GM19238 (cell line): ENCODE data around the gene ANLN.
"Not testable (repeated sequence)": the region's sequence is repeated elsewhere in the genome, so short reads cannot be mapped to it uniquely, and the experiment has no call there.

Experiments used
- DNase-seq: peaks from one replicate; pipeline ENCODE4 v3.0.0; 2011; ENCODE audit warnings: low spot score; ENCODE audit not compliant: insufficient read length

ANLN gene

DNA sequence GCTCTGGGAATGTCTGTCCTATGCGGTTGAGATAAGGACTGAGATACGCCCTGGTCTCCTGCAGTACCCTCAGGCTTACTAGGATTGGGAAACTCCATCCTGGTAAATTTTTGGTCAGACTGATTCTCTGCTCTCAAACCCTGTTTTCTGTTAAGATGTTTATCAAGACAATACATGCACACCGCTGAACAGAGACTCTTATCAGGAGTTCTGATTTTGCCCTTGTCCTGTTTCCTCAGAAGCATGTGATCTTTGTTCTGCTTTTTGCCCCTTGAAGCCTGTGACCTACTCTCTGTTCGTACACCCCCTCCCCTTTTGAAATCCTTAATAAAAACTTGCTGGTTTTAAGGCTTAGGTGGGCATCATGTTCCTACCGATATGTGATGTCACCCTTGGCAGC, 76.3 kb downstream of the ANLN start:
- DNase-seq = not testable (repeated sequence)

DNA sequence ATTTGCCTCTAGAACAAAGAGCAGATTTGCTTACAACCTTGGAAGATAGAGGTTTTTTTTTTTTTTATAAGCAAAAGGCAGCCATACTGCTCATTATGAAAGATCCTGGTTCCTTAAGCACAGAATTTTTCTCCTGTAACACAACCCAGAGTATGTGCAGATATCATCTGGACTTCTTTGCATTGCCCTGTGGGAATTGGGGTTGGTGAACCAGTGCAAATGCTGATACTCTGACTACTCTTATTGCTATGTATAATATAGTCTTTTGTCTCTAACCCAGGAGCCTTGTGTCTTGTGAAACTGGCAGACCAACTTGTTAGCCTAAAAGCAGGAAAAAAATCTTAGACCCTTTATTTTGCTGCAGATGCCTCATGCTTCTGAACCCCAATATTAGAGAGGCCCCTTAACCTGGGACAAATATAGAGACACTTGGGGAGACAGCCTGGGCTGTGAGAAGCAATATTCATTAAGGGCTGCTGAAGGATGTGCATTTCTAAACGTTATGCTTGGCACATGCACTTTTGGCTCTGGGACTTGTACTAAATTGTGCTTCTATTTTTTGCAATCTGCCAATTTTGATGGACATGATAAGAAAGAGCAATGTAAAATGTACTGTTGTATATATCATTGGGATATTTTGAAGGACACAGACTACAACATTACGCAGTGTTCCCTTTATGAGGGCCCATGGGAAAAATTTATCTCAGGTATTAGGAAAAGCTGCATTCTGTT, 78.9 kb downstream of the ANLN start:
- no peak for DNase-seq

DNA sequence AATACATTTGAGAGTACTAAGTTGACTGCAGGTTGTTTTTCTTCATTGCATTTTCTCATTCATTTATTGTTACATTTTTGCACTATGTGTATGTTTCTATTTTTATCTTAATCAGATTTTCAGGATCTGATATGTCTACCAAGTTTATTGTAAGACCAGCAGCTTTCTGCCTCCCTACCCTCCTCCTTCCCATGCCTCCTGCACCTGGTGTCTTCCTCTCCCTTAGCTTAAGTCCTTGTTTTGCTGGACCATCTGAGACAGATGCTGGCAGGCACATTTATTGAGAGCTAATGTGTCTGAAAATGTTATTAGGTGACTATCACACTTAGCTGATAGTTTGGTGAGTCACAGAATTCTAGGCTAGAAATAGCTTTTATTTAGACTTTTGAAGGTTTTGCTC, 79.6 kb downstream of the ANLN start:
- DNase-seq = no peak

DNA sequence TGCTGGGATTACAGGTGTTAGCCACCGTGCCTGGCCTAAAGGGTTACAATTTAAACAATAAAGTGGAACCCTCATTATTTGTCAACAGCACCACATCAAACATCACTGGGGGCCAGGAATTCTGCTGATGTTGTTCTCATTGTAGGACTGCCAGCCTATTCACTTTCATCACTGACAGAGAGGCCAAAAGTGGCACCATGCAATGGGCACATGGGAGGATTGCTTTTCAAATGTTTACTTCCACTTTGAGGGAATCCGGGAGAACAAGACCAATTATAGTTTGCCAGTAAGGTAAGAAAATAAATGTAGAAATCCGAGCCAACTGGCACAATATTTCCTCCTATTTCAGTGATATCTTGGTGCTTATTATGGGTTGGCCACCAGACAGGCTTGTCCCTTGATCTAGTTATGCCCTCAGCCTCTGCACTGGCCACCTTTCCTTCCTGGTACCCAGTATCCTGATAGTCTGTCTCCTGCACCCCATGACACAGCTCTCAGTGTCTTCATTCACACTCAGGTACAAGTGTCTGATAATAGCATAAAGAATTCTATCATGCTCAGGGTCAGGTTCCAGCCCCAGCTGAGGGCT, 82.6 kb downstream of the ANLN start:
- DNase-seq = no peak

DNA sequence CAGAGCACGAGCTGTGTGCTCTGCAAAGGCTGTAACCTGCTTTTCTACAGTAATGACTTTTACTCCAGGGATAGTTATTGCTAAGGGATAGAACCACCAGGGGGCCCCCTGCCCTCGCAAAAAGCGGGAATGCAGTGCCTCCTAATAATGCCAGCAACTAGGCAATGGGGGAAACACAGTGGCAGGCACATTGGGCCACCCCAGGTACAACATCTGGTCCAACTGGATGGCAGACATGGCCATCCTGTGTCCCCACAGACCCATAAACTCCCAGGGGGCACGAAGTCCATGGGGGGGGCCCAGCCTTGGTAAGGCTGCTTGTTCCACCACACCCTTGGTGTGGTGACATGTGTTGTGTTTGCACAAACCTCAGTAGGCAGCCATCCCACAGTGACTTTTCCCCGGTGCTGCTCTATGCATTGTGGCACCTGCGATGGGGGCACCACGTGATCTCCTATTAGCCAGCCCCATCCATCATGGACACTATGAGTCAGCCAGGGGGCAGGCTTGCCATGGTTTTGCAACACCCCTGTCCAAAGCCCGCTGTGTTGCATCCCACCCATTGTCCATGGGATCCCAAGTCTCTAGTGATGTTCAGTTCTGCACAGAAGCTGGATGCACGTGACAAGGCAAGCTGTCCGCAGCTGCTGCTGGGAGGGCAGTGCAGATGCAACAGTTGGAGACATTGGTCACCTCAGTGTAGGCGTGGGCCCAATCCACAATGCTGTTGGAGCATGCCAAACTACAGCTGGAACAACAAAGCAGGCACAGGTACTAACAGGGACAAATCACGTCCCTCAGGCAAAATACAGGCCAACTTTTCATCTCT, 84.0 kb downstream of the ANLN start:
- no peak for DNase-seq

DNA sequence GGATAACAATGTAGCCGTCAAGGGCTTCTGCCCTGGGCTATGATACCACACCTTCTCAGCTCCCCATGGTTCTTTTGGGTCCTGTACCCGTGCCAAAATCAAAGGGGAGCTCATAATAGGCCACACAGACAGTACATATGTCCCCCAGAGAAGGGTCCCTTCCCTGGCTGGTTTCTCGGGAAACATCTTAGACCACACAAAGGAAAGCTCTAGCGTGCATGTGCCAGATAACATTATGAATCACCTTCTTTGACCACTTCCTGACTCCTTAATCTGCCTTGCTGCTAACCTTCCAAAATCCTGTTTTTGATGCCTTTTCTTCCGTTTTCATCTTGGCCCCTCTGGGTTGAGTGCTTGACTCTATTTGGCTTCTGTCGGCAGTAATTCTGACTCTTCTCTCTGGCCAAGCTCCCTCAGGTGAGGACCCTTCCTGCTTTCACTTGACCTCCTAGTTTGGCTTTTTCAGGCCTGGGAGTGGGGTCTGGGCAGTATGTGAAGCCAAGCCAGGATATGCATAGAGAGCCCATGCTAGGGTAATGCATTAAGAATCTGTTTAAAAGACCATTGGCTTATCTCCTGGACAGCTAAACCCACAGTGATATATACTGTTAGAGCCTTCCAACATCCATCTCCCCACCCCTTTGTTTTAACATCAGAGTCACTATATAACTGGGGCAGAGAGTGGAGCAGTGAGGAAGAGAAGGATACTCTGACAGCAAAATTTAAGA, 84.8 kb downstream of the ANLN start:
- no peak for DNase-seq

DNA sequence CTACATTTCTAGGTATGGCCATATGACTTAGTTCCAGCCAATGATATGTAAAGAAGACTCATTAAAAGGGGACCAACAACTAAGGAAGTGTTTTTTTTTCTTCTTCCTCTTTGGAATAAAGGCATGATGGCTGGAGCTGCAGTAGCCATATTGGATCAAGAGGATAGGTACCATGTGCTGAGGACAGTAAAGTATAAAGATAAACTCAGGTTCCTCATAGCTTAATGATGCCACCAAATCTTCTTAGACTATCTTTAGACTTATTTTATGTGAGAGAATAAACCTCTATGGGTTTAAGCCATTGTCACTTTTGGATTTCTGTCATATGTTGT, 85.3 kb downstream of the ANLN start:
- no peak for DNase-seq

DNA sequence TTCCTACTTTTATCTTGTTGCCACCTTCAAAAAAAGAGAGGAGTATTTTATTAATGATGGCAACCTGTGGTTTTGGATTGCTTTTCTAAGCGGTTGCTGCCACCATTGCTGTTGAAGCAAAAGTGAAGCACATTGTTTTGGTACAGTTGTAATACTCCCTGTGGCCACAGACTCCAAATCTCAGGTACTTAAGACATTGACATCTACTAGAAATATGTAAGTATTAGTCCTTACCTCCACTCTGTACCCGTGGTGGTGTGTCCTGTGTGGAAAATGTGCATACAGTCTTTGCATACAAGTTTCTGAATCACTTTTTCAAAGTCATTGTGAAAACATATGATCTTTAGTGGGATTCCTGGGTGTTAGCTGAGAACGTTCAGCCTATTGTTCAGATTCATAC, 85.7 kb downstream of the ANLN start:
- no peak for DNase-seq

DNA sequence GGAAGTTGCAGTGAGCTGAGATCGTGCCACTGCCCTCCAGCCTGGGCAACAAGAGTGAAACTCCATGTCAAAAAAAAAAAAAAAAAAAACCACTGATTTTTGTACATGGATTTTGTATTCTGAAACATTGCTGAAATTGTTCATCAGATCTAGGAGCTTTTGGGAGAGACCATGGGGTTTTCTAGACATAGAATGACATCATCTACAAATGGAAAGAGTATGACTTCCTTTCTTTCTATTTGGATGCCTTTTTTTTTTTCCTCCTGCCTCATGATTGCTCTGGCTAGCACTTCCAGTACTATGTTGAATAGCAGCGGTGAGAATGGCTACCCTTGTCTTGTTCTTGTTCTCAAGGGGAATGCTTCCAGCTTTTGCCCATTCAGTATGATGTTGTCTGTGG, 89.1 kb downstream of the ANLN start:
- DNase-seq = no peak

DNA sequence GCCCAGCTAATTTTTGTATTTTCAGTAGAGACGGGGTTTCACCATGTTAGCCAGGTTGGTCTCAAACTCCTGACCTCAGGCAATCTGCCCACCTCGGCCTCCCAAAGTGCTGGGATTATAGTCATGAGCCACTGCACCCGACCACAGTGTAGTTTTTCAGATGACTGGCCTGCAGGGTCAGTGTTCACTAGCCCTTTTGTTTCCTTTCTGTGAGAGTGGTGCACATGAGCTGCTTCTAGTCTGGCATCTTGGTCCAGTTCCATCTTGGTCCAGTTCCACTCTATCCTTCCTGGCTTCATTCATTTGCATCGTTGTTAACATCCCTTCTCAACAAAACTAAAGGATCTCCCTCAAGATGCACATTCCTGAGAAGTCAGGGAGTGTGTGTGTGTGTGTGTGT, 94.2 kb downstream of the ANLN start:
- DNase-seq = not testable (repeated sequence)

DNA sequence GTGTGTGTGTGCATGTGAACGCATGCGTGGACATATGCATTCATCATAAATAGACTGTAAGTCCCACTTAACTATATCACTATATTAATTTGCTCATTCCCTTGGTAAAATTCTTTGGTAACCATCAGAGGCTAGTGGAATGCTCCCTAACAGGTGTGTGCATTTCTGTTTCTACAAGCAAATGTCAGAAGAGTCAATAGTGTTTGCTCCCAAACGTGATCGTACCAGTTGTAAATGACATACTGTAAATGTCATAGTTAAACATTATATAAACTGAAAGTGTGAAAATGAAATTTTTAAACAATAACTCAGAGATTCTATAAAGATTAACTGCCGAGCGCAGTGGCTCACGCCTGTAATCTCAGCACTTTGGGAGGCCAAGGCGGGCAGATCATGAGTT, 94.6 kb downstream of the ANLN start:
- no peak for DNase-seq

DNA sequence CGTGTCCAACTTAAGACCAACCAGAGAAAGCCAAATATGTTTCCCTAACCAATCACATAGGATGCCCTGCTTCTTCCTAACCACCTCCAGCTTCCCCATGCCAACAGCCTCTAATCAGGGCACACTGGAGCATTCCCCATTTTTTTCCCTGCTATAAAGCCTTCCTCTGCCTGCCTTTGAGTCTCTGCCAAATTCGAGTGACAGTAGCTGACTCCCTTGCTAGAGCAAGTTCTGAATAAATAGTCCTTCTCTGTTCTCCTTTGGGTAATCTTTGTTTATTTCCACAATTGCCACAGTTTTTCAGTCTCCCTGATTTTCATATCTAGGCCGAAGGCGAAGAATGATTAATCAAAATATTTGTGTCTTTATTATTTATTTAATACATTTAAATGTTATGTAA, 96.7 kb downstream of the ANLN start:
- DNase-seq = no peak

DNA sequence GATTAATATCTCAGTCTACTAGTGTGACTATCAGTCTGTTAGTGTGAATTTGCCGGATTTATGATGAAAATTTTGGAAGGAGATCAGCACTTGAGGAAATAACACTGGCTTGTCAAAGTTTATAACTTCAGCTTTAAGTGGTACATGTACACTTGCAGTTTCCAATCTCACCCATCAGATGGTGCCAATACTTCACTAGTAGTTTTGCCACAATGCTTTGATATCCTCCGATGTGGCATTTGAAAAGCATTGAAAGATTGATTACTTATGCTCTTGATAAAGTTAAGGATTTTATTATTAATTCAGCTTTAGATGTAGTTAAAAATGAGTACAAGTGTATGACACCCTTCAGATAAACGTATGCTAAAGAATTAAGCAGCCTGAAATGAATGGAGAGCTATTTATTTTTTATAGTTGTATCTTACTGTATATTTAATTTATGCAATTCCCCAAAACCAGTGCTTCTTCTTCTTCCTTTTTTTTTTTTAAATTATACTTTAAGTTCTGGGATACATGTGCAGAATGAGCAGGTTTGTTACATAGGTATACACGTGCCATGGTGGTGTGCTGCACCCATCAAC, 98.2 kb downstream of the ANLN start:
- DNase-seq = no peak

DNA sequence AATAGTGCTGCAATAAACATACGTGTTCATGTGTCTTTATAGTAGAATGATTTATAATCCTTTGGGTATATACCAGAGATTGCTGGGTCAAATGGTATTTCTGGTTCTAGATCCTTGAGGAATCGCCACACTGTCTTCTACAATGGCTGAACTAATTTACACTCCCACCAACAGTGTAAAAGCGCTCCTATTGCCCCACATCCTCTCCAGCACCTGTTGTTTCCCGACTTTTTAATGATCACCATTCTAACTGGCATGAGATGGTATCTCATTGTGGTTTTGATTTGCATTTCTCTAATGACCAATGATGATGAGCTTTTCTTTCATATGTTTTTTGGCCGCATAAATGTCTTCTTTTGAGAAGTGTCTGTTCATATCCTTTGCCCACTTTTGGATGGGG, 99.0 kb downstream of the ANLN start:
- DNase-seq = not testable (repeated sequence)

DNA sequence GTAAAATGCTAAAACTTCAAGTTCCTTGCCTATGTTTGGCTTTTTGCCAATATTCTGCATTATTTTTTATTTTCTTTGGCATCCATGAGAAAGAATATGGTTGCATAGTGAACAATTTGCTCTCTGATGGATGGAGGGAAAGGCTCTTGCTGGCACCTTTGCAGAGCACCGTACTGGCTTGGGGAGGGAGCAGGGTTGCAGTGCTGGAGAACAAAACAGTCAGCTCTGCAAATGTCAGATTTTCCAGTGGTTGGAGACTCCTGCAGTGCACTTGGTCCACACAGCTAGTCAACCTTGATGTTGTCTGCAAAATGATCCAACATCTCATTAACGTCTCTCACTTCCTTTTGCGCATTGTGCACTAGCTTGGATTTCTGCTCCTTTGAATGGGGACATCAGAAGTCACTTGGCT, 100.8 kb downstream of the ANLN start:
- no peak for DNase-seq

DNA sequence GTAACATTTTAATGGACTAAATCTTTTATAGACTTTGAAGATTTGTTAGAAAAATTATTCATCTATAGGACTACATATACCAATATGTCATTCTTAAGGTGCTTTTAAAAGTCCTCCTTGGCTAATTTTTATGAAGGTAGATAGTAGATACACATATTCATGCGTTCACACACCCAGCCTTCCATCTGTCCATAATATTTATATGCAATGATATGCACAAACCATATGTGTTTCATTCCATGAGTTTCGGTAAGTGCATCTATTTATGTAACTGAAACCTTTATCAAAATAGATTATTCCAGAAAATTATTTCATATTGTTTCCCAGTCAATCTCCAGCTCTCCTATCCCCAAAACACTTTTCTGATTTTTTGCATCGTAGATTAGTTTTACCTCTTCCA, 101.7 kb downstream of the ANLN start:
- DNase-seq = no peak

DNA sequence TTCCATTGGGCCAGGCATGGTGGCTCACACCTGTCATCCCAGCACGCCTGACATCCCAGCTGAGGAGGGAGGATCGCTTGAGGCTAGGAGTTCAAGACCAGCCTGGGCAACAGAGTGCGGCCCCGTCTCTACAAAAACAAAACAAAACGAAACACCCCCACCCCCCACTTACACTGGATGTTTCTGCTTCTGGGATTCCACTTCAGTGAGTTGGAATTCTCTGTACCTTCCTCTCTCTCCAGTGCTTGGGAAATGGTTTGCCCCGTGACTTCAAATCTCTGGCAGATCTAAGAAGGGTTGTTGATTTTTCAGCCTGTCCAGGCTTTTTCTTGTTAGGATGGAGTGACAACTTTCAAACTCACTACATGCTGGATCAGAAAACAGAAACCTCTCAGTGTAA, 106.9 kb downstream of the ANLN start:
- DNase-seq = no peak

DNA sequence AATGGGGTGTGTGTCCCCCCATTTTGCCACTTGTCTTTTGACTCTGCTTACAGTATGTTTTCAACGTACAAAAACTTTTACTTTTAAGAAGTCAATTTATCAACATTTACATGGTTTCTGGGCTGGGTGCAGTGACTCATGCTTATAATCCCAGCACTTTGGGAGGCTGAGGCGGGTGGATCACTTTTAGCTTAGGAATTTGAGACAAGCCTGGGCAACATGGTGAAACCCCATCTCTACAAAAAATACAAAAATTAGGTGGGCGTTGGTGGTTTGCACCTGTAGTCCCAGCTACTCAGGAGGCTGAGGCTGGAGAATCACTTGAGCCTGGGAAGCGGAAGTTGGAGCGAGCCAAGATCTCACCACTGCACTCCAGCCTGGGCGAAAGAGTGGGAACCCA, 107.5 kb downstream of the ANLN start:
- DNase-seq = not testable (repeated sequence)

DNA sequence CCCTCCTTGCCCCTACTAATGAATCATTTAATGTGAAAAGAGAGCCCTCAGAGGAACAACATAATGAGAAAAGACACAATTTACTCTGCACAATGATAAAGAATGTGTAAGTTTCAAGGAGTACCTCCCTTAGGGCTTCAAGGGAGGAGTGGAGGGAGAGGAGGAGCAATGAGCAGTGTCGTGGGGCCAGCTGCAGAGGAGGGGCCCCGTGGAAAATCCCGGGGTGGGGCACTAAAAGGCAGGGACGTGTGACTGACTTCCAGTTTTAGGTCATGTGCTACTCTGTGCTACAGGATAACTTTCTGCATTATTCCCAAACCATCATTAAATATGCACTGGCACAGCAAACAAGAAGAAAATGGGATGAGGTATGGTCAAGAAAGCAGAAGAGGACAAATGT, 108.1 kb downstream of the ANLN start:
- no peak for DNase-seq
